Smooth muscle cell of bladder (primary cell): Measurements from ENCODE around the gene AKNA. TPM values are rescaled to one million over a fixed set of nuclear protein-coding genes. Genes with fewer than 3 reads are reported as not detected.

Source experiments
- total RNA-seq: library from RNA; depleted of rRNA; stranded (reverse); fragments of >200 nt; gene quantifications from 2 replicates; pipeline ENCODE4 v1.2.3, GENCODE V29; 2014

AKNA gene, protein sequence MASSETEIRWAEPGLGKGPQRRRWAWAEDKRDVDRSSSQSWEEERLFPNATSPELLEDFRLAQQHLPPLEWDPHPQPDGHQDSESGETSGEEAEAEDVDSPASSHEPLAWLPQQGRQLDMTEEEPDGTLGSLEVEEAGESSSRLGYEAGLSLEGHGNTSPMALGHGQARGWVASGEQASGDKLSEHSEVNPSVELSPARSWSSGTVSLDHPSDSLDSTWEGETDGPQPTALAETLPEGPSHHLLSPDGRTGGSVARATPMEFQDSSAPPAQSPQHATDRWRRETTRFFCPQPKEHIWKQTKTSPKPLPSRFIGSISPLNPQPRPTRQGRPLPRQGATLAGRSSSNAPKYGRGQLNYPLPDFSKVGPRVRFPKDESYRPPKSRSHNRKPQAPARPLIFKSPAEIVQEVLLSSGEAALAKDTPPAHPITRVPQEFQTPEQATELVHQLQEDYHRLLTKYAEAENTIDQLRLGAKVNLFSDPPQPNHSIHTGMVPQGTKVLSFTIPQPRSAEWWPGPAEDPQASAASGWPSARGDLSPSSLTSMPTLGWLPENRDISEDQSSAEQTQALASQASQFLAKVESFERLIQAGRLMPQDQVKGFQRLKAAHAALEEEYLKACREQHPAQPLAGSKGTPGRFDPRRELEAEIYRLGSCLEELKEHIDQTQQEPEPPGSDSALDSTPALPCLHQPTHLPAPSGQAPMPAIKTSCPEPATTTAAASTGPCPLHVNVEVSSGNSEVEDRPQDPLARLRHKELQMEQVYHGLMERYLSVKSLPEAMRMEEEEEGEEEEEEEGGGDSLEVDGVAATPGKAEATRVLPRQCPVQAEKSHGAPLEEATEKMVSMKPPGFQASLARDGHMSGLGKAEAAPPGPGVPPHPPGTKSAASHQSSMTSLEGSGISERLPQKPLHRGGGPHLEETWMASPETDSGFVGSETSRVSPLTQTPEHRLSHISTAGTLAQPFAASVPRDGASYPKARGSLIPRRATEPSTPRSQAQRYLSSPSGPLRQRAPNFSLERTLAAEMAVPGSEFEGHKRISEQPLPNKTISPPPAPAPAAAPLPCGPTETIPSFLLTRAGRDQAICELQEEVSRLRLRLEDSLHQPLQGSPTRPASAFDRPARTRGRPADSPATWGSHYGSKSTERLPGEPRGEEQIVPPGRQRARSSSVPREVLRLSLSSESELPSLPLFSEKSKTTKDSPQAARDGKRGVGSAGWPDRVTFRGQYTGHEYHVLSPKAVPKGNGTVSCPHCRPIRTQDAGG (N-terminal part only)
- total RNA-seq: 7.1 and 8.7 TPM in 2 replicates

DNA sequence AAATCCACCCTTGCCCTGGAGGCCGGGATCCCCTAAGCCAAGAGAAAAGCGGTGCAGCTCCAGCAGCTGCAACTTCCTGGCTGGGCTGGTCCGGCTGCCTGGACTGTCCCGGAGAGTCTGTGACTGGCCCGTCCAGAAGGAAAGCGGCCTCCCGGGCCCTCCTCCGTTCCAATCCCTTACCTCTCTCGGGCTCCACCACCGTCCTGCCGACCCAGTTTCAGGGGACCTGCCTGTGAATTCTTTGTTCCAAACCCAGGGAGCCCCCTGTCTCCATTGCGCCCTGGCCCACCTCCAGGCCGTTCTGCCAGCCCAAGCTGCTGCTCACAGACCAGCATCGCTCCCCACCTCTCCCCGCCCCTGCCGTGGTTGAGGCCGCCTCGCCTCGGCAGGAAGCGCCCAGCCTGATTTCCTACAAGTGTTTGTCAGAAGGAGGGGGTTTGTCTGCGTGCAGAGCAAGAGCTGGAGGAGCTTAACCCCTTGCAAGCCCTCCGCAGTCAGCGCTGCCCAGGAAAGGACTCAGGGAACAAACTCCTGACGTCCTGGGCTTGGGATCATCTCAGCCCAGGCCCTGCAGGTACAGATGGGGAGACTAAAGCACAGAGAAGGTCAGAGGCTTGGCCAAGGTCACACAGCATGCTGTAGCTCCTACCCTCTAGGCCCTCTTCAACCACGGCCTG is at the start of gene AKNA:
AKNA (minus strand) TSS at position 303 of the 677 bp plus-strand sequence. CDS start 6,649 bp downstream, outside the sequence.

DNA sequence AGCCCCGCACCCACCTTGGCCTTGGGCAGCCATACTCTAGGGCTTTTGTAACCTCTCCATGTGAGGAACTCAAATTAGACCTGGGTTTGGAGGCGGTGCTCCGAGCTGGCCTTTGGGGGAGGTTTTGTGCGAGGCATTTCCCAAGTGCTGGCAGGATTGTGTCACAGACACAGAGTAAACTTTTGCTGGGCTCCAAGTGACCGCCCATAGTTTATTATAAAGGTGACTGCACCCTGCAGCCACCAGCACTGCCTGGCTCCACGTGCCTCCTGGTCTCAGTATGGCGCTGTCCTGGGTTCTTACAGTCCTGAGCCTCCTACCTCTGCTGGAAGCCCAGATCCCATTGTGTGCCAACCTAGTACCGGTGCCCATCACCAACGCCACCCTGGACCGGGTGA is 58.2 kb downstream of the AKNA start, which contains the start of gene ORM2:
ORM2 (plus strand) TSS at position 245 of the 398 bp plus-strand sequence; CDS start at position 281, 36 bp downstream.

DNA sequence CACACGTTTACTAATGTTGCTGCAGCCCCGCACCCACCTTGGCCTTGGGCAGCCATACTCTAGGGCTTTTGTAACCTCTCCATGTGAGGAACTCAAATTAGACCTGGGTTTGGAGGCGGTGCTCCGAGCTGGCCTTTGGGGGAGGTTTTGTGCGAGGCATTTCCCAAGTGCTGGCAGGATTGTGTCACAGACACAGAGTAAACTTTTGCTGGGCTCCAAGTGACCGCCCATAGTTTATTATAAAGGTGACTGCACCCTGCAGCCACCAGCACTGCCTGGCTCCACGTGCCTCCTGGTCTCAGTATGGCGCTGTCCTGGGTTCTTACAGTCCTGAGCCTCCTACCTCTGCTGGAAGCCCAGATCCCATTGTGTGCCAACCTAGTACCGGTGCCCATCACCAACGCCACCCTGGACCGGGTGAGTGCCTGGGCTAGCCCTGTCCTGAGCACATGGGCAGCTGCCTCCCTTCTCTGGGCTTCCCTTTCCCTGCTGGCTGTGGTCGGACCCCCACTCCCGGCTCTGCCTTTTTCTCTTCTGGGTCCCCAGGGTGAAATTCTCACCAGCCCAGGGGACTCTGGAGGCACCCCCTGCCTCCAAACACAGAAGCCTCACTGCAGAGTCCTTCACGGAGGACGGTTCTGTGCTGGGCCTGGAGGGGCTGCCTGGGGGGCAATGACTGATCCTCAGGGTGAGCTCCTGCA is 64.8 kb downstream of the AKNA start, which contains the start of gene ORM1:
ORM1 (plus strand) TSS at position 268 of the 701 bp plus-strand sequence; CDS start at position 304, 36 bp downstream.

Other genes with a start within 250 kb of the AKNA start
- 3.0 and 7.1 TPM in 2 replicates for gene COL27A1, start 232.4 kb downstream of the AKNA start, total RNA-seq
- not detected in 2 replicates for gene ORM1, start 64.9 kb downstream of the AKNA start, total RNA-seq
- not detected in 2 replicates for gene ORM2, start 58.1 kb downstream of the AKNA start, total RNA-seq
- 1.1 and 2.3 TPM in 2 replicates for gene WHRN, start 117.5 kb upstream of the AKNA start, total RNA-seq
- 150 and 184 TPM in 2 replicates for gene ATP6V1G1, start 199.8 kb upstream of the AKNA start, total RNA-seq
- gene TMEM268, start 223.3 kb upstream of the AKNA start, total RNA-seq: 5.3 and 6.8 TPM in 2 replicates